ENCODE results near the gene CXCL12. TPM values are rescaled to one million over a fixed set of nuclear protein-coding genes. Genes with fewer than 3 reads are reported as not detected.

CXCL12 gene
- total RNA-seq, 4 donors from 2014 or later = 44.7 to 81.2 (median 56.9) TPM

DNA sequence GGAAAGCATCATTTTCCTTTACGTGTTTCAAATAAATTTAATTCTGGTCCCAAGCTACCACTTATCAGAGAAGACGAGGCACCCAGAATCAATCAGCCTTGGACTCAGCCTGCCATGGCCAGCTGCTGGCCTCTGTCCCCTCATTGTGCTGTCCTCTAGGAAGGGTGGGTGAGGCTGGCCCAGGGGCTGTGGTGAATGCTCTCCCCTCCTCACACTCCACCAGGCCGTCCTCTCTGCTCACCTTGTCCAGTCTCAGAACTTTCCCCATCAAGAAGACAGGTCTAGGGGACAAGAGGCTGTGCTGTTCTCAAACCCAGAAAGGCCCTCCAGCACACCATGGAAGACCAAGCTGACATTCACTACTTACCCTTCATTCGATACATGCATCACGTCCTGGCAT is 36.4 kb downstream of the CXCL12 start:
- no peak overlapping the region for H3K4me3 ChIP-seq
- H3K27me3 ChIP-seq = no peaks in the 10 kb centered on the region
- peaks cover 0 to 13% (median 4%) of the 10 kb centered on the region in 3 donors for H3K4me1 ChIP-seq
- no peak for TF ChIP-seq CTCF (IDR thresholded peaks at IDR 0.05)
- no peak for TF ChIP-seq POLR2AphosphoS5 (IDR thresholded peaks at IDR 0.05)
- TF ChIP-seq EP300 (IDR thresholded peaks at IDR 0.05) = no peak
- no peak overlapping the region for H3K27ac ChIP-seq
- no peaks in the 10 kb centered on the region for H3K36me3 ChIP-seq
- no peak for ATAC-seq
- H3K9me3 ChIP-seq = no peaks in the 10 kb centered on the region
- 97 to 100% methylated on average over 1 to 5 of the region's 5 CpGs for WGBS, 2 donors (ENCODE audit: low coverage in 1 of 2)

GRCh38 chr10:44347609-44348400 is 37.1 kb downstream of the CXCL12 start:
- Histone ChIP-seq H3K9me3 (no peaks in the 10 kb centered on the region), H3K27me3 (no peaks in the 10 kb centered on the region), H3K36me3 (no peaks in the 10 kb centered on the region), H3K4me1 (peaks cover 0 to 10% (median 3%) of the 10 kb centered on the region in 3 donors), H3K27ac (no peak overlapping the region), H3K4me3 (no peak overlapping the region)
- no peak for TF ChIP-seq CTCF (IDR thresholded peaks at IDR 0.05)
- TF ChIP-seq POLR2A (IDR thresholded peaks at IDR 0.05) = no peak
- no peak for TF ChIP-seq EP300 (IDR thresholded peaks at IDR 0.05)
- no peak for TF ChIP-seq POLR2AphosphoS5 (IDR thresholded peaks at IDR 0.05)
- no peak for ATAC-seq
- WGBS, 2 donors (ENCODE audit: low coverage in 1 of 2) = 79 to 90% methylated on average over 7 to 8 of the region's 10 CpGs

DNA sequence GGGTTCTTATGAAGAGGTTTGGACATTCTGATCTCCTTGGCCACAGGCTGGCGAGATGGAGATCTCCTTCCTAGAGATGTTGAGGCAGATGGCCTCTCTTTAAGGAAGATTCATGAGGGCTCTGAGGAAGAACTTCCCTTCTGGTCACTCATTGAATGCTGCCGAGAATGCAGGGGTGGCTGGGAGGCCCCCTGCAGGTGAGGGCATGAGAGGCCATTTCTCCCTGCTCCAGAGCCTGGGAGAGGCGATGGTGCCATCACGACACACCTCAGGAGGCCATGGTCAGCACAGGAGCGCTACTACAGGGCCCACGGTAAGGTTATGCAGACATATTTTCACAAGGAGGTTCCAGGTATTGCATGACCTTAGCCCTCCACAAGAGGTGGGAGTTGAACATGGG is 40.2 kb downstream of the CXCL12 start:
- Histone ChIP-seq H3K36me3 (no peaks in the 10 kb centered on the region), H3K9me3 (no peaks in the 10 kb centered on the region), H3K4me3 (no peak overlapping the region), H3K4me1 (no peaks in the 10 kb centered on the region), H3K27ac (no peak overlapping the region), H3K27me3 (no peaks in the 10 kb centered on the region)
- ATAC-seq = no peak
- 100% methylated on average over 1 of the region's 6 CpGs; no CpG with 5 or more reads in 1 of the 2 donors for WGBS, 2 donors (ENCODE audit: low coverage in 1 of 2)
- TF ChIP-seq POLR2AphosphoS5 (IDR thresholded peaks at IDR 0.05) (no peak), POLR2A (IDR thresholded peaks at IDR 0.05) (no peak), CTCF (IDR thresholded peaks at IDR 0.05) (no peak), EP300 (IDR thresholded peaks at IDR 0.05) (no peak)

- no peaks in the 10 kb centered on the region for H3K36me3 ChIP-seq
- H3K27ac ChIP-seq = no peak overlapping the region
- H3K9me3 ChIP-seq = no peaks in the 10 kb centered on the region
- 46 to 67% methylated on average over 1 to 3 of the region's 3 CpGs for WGBS, 2 donors (ENCODE audit: low coverage in 1 of 2)
- TF ChIP-seq POLR2AphosphoS5 (IDR thresholded peaks at IDR 0.05) (no peak), EP300 (IDR thresholded peaks at IDR 0.05) (no peak), POLR2A (IDR thresholded peaks at IDR 0.05) (no peak), CTCF (IDR thresholded peaks at IDR 0.05) (no peak)
- no peak for ATAC-seq
- H3K4me1 ChIP-seq = no peaks in the 10 kb centered on the region
- no peaks in the 10 kb centered on the region for H3K27me3 ChIP-seq
- no peak overlapping the region for H3K4me3 ChIP-seq
Observed at GRCh38 chr10:44343843-44344242, 41.1 kb downstream of the CXCL12 start.

GRCh38 chr10:44341886-44342285 is 43.0 kb downstream of the CXCL12 start:
- H3K4me1 ChIP-seq = no peaks in the 10 kb centered on the region
- H3K4me3 ChIP-seq = no peak overlapping the region
- no peak overlapping the region for H3K27ac ChIP-seq
- 100% methylated on average over 2 of the region's 3 CpGs; no CpG with 5 or more reads in 1 of the 2 donors for WGBS, 2 donors (ENCODE audit: low coverage in 1 of 2)
- no peaks in the 10 kb centered on the region for H3K27me3 ChIP-seq
- no peak for TF ChIP-seq POLR2A (IDR thresholded peaks at IDR 0.05)
- no peak for TF ChIP-seq EP300 (IDR thresholded peaks at IDR 0.05)
- H3K36me3 ChIP-seq = no peaks in the 10 kb centered on the region
- ATAC-seq = no peak
- no peaks in the 10 kb centered on the region for H3K9me3 ChIP-seq
